Measurements from ENCODE around the gene CCDC102A. TPM values are rescaled to one million over a fixed set of nuclear protein-coding genes. Genes with fewer than 3 reads are reported as not detected.
A peak's percentile ranks its signal among the peaks of the same experiment; 100 is the strongest.

The CCDC102A gene
- total and polyA plus RNA-seq, 2 of the 13 experiments (the other 11 are each of a cell fraction or from before 2014, with no cell fraction given): 2.1 to 2.8 TPM

DNA sequence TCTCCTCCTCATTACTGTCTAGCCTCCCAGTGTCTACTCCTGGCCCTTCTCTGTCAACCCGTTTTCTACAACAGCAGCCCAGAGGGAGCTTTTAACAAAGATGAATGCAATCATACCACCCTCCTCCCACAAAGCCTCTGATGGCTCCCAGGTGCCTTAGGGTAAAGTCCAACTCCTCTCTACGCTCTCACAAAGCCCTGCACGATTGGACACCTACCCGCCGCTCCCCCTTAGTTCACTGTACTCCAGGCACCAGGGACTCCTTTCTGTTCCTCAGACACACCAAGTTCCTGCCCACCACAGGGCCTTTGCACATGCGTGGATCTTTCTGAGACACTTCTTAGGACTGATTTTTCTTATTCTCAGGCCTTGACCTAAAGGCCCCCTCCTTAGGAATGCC is 17.4 kb downstream of the CCDC102A start:
- H2AFZ ChIP-seq (ENCODE audit: low read length): no peak overlapping the region
- 30% methylated on average over 6 of the region's 6 CpGs for WGBS (ENCODE audit: low lambda C conversion rate)
- H3K27me3 ChIP-seq (ENCODE audit: control insufficient read depth in 1 of 2, insufficient read depth in 2 of 2, low read length in 2 of 2): no peaks in the 10 kb centered on the region
- peak overlapping the region; percentile 4; the same call in 1 of the 2 replicates for H3K4me2 ChIP-seq (ENCODE audit: low read depth, low read length)
- no peak for FAIRE-seq
- ATAC-seq: peak; percentile 46
- H3K9me3 ChIP-seq (ENCODE audit: low read length): no peaks in the 10 kb centered on the region
- no peak overlapping the region for H3K4me3 ChIP-seq (replicated peaks in 1 of 3; ENCODE audit: insufficient read depth in 1 of 3, low read depth in 2 of 3, low read length in 3 of 3)
- no peaks in the 10 kb centered on the region for H3K36me3 ChIP-seq (replicated peaks in 1 of 2; ENCODE audit: control insufficient read depth in 1 of 2, insufficient read depth in 2 of 2, low read length in 2 of 2)
- in situ Hi-C loops (cut with HindIII; ENCODE audit: extremely low pct_ligation_motif_present, low pct_unique_long_range_greater_than_20kb): loop anchor here (5.0 kb wide), 3 partner anchors 42 to 217 kb away; no protein-coding TSS in a partner anchor
- POLR2A ChIA-PET: interaction anchor here (0.6 to 3.0 kb wide), 7 partner anchors 36 to 219 kb away, joined by 3 to 16 read pairs (median 8); partner anchors contain the start of genes CIAPIN1, COQ9 and POLR2C
- no peak overlapping the region for H3K27ac ChIP-seq (ENCODE audit: extremely low read length, insufficient read depth, low read length)
- H3K79me2 ChIP-seq (ENCODE audit: insufficient read depth, low read length): no peaks in the 10 kb centered on the region
- peaks cover 18% of the 10 kb centered on the region for H3K4me1 ChIP-seq (ENCODE audit: insufficient read depth, low read length)
- intact Hi-C loops (cut with micrococcal nuclease; ENCODE audit: unreplicated experiment): loop anchor here (1.0 kb wide), 5 partner anchors 43 to 219 kb away; partner anchors contain the start of gene POLR2C
- peak; percentile 41 for DNase-seq (ENCODE audit: low spot score)
- no TSS peak for BruUV-seq (replicated peaks)
- CTCF ChIA-PET (ENCODE audit: low intra/inter-chr PET ratio, low total read pairs): interaction anchor here (1.0 to 4.3 kb wide), 6 partner anchors 42 to 219 kb away, joined by 3 to 78 read pairs (median 11); partner anchors contain the start of gene POLR2C
- no peak overlapping the region for H3K9ac ChIP-seq (ENCODE audit: insufficient read depth, low read depth, low read length)
- no peaks in the 10 kb centered on the region for H4K20me1 ChIP-seq (ENCODE audit: insufficient read depth, low read length)
- TF ChIP-seq HMG20B (CRISPR knock-in tag; conservative IDR thresholded peaks at IDR 0.05) (no peak), ATF1 (CRISPR knock-in tag; IDR thresholded peaks at IDR 0.05) (no peak), MTA1 (CRISPR knock-in tag; IDR thresholded peaks at IDR 0.05; ENCODE audit: borderline replicate concordance) (0 out of 2 replicates have a peak, but pooled peaks have one; percentile 12), MTF2 (CRISPR knock-in tag; IDR thresholded peaks at IDR 0.05; ENCODE audit: borderline replicate concordance) (no peak), HNF4A (CRISPR knock-in tag; IDR thresholded peaks at IDR 0.05) (peak; percentile 27; the same call in 1 of the 2 replicates), SRF (IDR thresholded peaks at IDR 0.05; ENCODE audit: low read depth, low read length) (no peak), ZNF10 (CRISPR knock-in tag; IDR thresholded peaks at IDR 0.05; ENCODE audit: borderline replicate concordance, low read depth) (no peak), GZF1 (CRISPR knock-in tag; IDR thresholded peaks at IDR 0.05) (no peak), FOXO1 (CRISPR knock-in tag; IDR thresholded peaks at IDR 0.05) (no peak), SNAI1 (CRISPR knock-in tag; IDR thresholded peaks at IDR 0.05; ENCODE audit: borderline replicate concordance) (no peak), MIER2 (CRISPR knock-in tag; IDR thresholded peaks at IDR 0.05) (no peak), ZFP36L1 (CRISPR knock-in tag; IDR thresholded peaks at IDR 0.05) (no peak), TAF1 (CRISPR knock-in tag; IDR thresholded peaks at IDR 0.05) (no peak), ZNF44 (CRISPR knock-in tag; IDR thresholded peaks at IDR 0.05) (no peak), ZMAT3 (CRISPR knock-in tag; conservative IDR thresholded peaks at IDR 0.05) (no peak), ZNF556 (CRISPR knock-in tag; IDR thresholded peaks at IDR 0.05; ENCODE audit: borderline replicate concordance) (0 out of 2 replicates have a peak, but pooled peaks have one; percentile 15), ZNF263 (CRISPR knock-in tag; IDR thresholded peaks at IDR 0.05) (peak; percentile 54; the same call in 1 of the 2 replicates), RXRA (CRISPR knock-in tag; IDR thresholded peaks at IDR 0.05) (no peak), ZNF501 (CRISPR knock-in tag; IDR thresholded peaks at IDR 0.05) (0 out of 2 replicates have a peak, but pooled peaks have one; percentile 0), ZMYM3 (CRISPR knock-in tag; IDR thresholded peaks at IDR 0.05) (peak; percentile 93), ZNF160 (CRISPR knock-in tag; IDR thresholded peaks at IDR 0.05) (no peak), ZNF782 (CRISPR knock-in tag; IDR thresholded peaks at IDR 0.05; ENCODE audit: borderline replicate concordance) (no peak), ZNF12 (CRISPR knock-in tag; IDR thresholded peaks at IDR 0.05) (no peak), ZFX (CRISPR knock-in tag; IDR thresholded peaks at IDR 0.05; ENCODE audit: low read depth) (peak; percentile 18; the same call in 1 of the 2 replicates)
- TF ChIP-seq, protein P1, sequence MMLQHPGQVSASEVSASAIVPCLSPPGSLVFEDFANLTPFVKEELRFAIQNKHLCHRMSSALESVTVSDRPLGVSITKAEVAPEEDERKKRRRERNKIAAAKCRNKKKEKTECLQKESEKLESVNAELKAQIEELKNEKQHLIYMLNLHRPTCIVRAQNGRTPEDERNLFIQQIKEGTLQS (CRISPR knock-in tag; IDR thresholded peaks at IDR 0.05): no peak
- TF ChIP-seq, protein P2, sequence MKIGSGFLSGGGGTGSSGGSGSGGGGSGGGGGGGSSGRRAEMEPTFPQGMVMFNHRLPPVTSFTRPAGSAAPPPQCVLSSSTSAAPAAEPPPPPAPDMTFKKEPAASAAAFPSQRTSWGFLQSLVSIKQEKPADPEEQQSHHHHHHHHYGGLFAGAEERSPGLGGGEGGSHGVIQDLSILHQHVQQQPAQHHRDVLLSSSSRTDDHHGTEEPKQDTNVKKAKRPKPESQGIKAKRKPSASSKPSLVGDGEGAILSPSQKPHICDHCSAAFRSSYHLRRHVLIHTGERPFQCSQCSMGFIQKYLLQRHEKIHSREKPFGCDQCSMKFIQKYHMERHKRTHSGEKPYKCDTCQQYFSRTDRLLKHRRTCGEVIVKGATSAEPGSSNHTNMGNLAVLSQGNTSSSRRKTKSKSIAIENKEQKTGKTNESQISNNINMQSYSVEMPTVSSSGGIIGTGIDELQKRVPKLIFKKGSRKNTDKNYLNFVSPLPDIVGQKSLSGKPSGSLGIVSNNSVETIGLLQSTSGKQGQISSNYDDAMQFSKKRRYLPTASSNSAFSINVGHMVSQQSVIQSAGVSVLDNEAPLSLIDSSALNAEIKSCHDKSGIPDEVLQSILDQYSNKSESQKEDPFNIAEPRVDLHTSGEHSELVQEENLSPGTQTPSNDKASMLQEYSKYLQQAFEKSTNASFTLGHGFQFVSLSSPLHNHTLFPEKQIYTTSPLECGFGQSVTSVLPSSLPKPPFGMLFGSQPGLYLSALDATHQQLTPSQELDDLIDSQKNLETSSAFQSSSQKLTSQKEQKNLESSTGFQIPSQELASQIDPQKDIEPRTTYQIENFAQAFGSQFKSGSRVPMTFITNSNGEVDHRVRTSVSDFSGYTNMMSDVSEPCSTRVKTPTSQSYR (CRISPR knock-in tag; IDR thresholded peaks at IDR 0.05; ENCODE audit: borderline replicate concordance): no peak

Measured in HepG2 (cell line).